Parathyroid adenoma (tissue), 2 donors: ENCODE results near the gene NCKAP5.

Source experiments
- H2AFZ ChIP-seq: fragments of 300-600 bp; sonication (generic); one replicate; pipeline ENCODE4 v1.7.0; 2017; ENCODE audit warnings: antibody characterized with exemption, mild to moderate bottlenecking
- H3K27ac ChIP-seq: fragments of 300-600 bp; sonication (generic); one replicate; pipeline ENCODE4 v1.7.0; 2017
- H3K27me3 ChIP-seq: fragments of 300-600 bp; sonication (generic); one replicate; pipeline ENCODE4 v1.7.0; 2017; ENCODE audit warnings: low read length; ENCODE audit not compliant: control insufficient read depth, insufficient read depth
- H3K36me3 ChIP-seq: fragments of 300-600 bp; sonication (generic); one replicate; pipeline ENCODE4 v1.7.0; 2017; ENCODE audit warnings: low read length; ENCODE audit not compliant: control insufficient read depth, insufficient read depth
- H3K4me1 ChIP-seq: fragments of 300-600 bp; sonication (generic); one replicate; pipeline ENCODE4 v1.7.0; 2017; ENCODE audit warnings: control low read depth
- H3K4me2 ChIP-seq: fragments of 300-600 bp; sonication (generic); one replicate; pipeline ENCODE4 v1.7.0; 2017; ENCODE audit warnings: low read length
- H3K4me3 ChIP-seq: fragments of 300-600 bp; sonication (generic); one replicate; pipeline ENCODE4 v1.7.0; 2017; ENCODE audit warnings: low read depth, low read length
- H3K79me2 ChIP-seq: fragments of 300-600 bp; sonication (generic); one replicate; pipeline ENCODE4 v1.7.0; 2017; ENCODE audit warnings: control low read depth
- H3K9ac ChIP-seq: fragments of 300-600 bp; sonication (generic); one replicate; pipeline ENCODE4 v1.7.0; 2017; ENCODE audit warnings: mild to moderate bottlenecking
- H3K9me3 ChIP-seq: fragments of 300-600 bp; sonication (generic); one replicate; pipeline ENCODE4 v1.7.0; 2017; ENCODE audit warnings: low read length; ENCODE audit not compliant: control insufficient read depth
- TF ChIP-seq, protein P1 (sequence below): fragments of 300-600 bp; sonication (generic); IDR thresholded peaks from one replicate; pipeline ENCODE4 v1.7.0; 2017; ENCODE audit warnings: antibody characterized with exemption, mild to moderate bottlenecking
- donor health status: primary hyperparathyroidism.

Gene NCKAP5

DNA sequence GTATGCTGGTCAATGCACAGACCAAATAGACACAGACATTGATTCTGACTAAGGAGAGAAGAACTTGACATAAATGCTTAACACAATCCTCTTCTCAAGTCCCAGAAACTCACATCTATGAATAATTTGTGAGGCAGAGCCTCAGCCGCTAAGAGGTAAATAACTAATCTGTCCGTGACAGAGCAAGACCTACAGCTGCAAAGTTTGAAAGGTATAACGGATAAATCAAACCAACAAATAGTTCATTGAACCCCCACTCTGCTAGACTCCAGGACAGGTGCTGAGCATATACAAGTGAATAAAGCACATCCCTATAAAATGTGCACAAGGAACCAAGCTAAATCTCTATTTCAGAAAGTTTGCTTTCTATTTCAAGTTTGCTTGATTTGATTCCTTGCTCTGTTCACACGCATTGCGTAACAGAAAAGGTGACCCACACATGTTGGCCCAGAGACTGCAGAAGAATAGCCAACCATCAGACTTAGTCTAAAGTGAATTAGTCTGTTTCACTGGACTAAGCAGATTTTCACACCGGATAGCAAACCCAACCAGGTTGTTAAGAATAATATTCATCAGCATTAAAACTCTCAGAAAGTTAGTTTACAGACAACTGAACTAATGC is 51.7 kb downstream of the NCKAP5 start:
- Histone ChIP-seq H3K79me2 (no peaks in the 10 kb centered on the region), H3K9me3 (no peaks in the 10 kb centered on the region), H3K4me3 (no peak overlapping the region), H3K27ac (no peak overlapping the region), H3K36me3 (no peaks in the 10 kb centered on the region), H3K27me3 (no peaks in the 10 kb centered on the region), H2AFZ (no peak overlapping the region), H3K4me1 (no peaks in the 10 kb centered on the region), H3K9ac (no peak overlapping the region), H3K4me2 (no peak overlapping the region)
- TF ChIP-seq, protein P1, sequence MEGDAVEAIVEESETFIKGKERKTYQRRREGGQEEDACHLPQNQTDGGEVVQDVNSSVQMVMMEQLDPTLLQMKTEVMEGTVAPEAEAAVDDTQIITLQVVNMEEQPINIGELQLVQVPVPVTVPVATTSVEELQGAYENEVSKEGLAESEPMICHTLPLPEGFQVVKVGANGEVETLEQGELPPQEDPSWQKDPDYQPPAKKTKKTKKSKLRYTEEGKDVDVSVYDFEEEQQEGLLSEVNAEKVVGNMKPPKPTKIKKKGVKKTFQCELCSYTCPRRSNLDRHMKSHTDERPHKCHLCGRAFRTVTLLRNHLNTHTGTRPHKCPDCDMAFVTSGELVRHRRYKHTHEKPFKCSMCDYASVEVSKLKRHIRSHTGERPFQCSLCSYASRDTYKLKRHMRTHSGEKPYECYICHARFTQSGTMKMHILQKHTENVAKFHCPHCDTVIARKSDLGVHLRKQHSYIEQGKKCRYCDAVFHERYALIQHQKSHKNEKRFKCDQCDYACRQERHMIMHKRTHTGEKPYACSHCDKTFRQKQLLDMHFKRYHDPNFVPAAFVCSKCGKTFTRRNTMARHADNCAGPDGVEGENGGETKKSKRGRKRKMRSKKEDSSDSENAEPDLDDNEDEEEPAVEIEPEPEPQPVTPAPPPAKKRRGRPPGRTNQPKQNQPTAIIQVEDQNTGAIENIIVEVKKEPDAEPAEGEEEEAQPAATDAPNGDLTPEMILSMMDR, result no peak

DNA sequence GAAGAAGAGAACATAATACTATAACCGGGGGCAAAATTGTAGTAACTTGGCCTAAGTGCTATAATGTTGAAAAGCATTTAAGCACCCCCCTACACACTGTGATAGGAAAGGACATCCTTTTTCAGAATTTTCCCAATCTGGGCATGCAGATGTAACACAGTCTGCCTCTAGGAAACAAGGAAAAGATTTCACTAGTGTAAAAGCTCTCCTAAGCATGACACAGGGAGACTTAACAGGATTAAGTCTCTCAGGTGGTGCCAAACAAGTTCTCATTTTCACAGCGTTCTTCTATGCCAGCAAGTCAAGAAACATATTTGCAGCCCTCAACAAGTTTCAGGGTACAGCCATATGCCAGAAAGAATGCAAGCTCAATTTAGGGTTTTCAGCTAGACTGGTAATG is 53.0 kb downstream of the NCKAP5 start:
- TF ChIP-seq, protein P1, result no peak
- Histone ChIP-seq H2AFZ (no peak overlapping the region), H3K27me3 (no peaks in the 10 kb centered on the region), H3K4me2 (no peak overlapping the region), H3K4me1 (no peaks in the 10 kb centered on the region), H3K79me2 (no peaks in the 10 kb centered on the region), H3K4me3 (no peak overlapping the region), H3K9ac (no peak overlapping the region), H3K36me3 (no peaks in the 10 kb centered on the region), H3K27ac (no peak overlapping the region), H3K9me3 (no peaks in the 10 kb centered on the region)

DNA sequence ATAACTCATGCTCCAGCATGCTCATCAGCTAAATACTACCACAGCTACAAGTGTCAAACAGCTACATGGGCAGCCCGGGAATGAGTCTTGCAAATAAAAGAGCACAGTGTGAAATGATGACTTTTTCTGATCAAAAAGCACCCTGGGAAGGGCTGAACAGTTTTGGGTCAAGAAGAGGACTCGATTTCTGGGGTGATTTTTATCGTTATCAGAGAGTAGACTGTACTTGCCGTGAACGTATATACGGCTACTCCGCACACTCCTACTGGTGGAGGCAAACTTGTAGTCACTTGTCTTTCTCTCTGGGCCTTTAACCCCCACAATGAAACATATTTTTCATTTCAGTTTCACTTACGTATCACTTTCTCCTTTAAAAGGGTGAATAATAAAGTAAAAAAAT is 54.4 kb downstream of the NCKAP5 start:
- H3K4me3 ChIP-seq, result no peak overlapping the region
- H3K36me3 ChIP-seq, result no peaks in the 10 kb centered on the region
- H3K4me2 ChIP-seq, result no peak overlapping the region
- H3K27ac ChIP-seq, result no peak overlapping the region
- TF ChIP-seq, protein P1, result no peak
- no peaks in the 10 kb centered on the region for H3K27me3 ChIP-seq
- no peaks in the 10 kb centered on the region for H3K79me2 ChIP-seq
- no peak overlapping the region for H3K9ac ChIP-seq
- no peak overlapping the region for H2AFZ ChIP-seq
- H3K9me3 ChIP-seq, result no peaks in the 10 kb centered on the region
- H3K4me1 ChIP-seq, result no peaks in the 10 kb centered on the region

GRCh38 chr2:133512121-133512520 is 56.1 kb downstream of the NCKAP5 start:
- H3K27ac ChIP-seq, result no peak overlapping the region
- TF ChIP-seq, protein P1, result no peak
- no peaks in the 10 kb centered on the region for H3K36me3 ChIP-seq
- H2AFZ ChIP-seq, result no peak overlapping the region
- no peaks in the 10 kb centered on the region for H3K4me1 ChIP-seq
- no peaks in the 10 kb centered on the region for H3K9me3 ChIP-seq
- no peak overlapping the region for H3K9ac ChIP-seq
- H3K4me3 ChIP-seq, result no peak overlapping the region
- H3K79me2 ChIP-seq, result no peaks in the 10 kb centered on the region
- no peak overlapping the region for H3K4me2 ChIP-seq
- H3K27me3 ChIP-seq, result no peaks in the 10 kb centered on the region

GRCh38 chr2:133511679-133512078 is 56.6 kb downstream of the NCKAP5 start:
- Histone ChIP-seq H3K9ac (no peak overlapping the region), H3K27me3 (no peaks in the 10 kb centered on the region), H3K9me3 (no peaks in the 10 kb centered on the region), H3K27ac (no peak overlapping the region), H3K36me3 (no peaks in the 10 kb centered on the region), H3K4me1 (no peaks in the 10 kb centered on the region), H3K4me2 (no peak overlapping the region), H3K79me2 (no peaks in the 10 kb centered on the region), H3K4me3 (no peak overlapping the region), H2AFZ (no peak overlapping the region)
- TF ChIP-seq, protein P1, result no peak
